DOHH2 (cell line): ENCODE measurements around the gene CCDC88C.

Experiments
- H3F3A ChIP-seq: fragments of 200-600 bp; sonication (generic), shearing (Covaris generic); 2 replicates; pipeline ENCODE4 v1.6.0; 2016; ENCODE audit warnings: antibody characterized with exemption, mild to moderate bottlenecking; ENCODE audit not compliant: control insufficient read depth, insufficient read depth
- H3K27ac ChIP-seq: fragments of 200-600 bp; sonication (generic); 2 replicates; pipeline ENCODE4 v1.5.1; 2014; ENCODE audit warnings: low read depth, mild to moderate bottlenecking, low read length, moderate library complexity
- H3K27me3 ChIP-seq: fragments of 200-600 bp; sonication (generic); 2 replicates; pipeline ENCODE4 v1.6.1; 2014; ENCODE audit warnings: mild to moderate bottlenecking, low read length, mixed read lengths; ENCODE audit not compliant: control insufficient read depth
- H3K36me3 ChIP-seq: fragments of 200-600 bp; sonication (generic); 2 replicates; pipeline ENCODE4 v1.6.1; 2014; ENCODE audit warnings: mild to moderate bottlenecking, low read length, moderate library complexity, mixed read lengths; ENCODE audit not compliant: control insufficient read depth
- H3K4me1 ChIP-seq: fragments of 200-600 bp; sonication (generic); 2 replicates; pipeline ENCODE4 v1.6.1; 2014; ENCODE audit warnings: mild to moderate bottlenecking, low read length, mixed read lengths; ENCODE audit not compliant: control insufficient read depth
- H3K4me2 ChIP-seq: fragments of 200-600 bp; sonication (generic); 2 replicates; pipeline ENCODE4 v1.6.0; 2014; ENCODE audit warnings: mild to moderate bottlenecking, low read length, moderate library complexity
- H3K4me3 ChIP-seq: fragments of 200-600 bp; sonication (generic); 2 replicates; pipeline ENCODE4 v1.5.1; 2014; ENCODE audit warnings: mild to moderate bottlenecking, low read length, mixed read lengths
- H3K79me2 ChIP-seq: fragments of 200-600 bp; sonication (generic); 2 replicates; pipeline ENCODE4 v1.6.1; 2014; ENCODE audit warnings: mild to moderate bottlenecking, low read length, mixed read lengths; ENCODE audit not compliant: control insufficient read depth
- H3K9me2 ChIP-seq: fragments of 200-600 bp; sonication (generic); replicated peaks from 2 replicates; pipeline ENCODE4 v1.6.1; 2014; ENCODE audit warnings: mild to moderate bottlenecking, low read length, mixed read lengths; ENCODE audit not compliant: control insufficient read depth
- H3K9me3 ChIP-seq: fragments of 200-600 bp; sonication (generic); 2 replicates; pipeline ENCODE4 v1.6.1; 2014; ENCODE audit warnings: antibody characterized with exemption, low read length, mixed read lengths; ENCODE audit not compliant: control insufficient read depth, insufficient read depth
- H4K20me1 ChIP-seq: fragments of 200-600 bp; sonication (generic); 2 replicates; pipeline ENCODE4 v1.6.0; 2014; ENCODE audit warnings: low read depth, mild to moderate bottlenecking, antibody characterized with exemption, low read length, moderate library complexity; ENCODE audit not compliant: control insufficient read depth, insufficient read depth
- CTCF ChIP-seq: fragments of 200-600 bp; sonication (generic); IDR thresholded peaks from one replicate; pipeline ENCODE4 v1.5.1; 2014; ENCODE audit warnings: antibody characterized with exemption, mild to moderate bottlenecking, low read depth, low read length; ENCODE audit not compliant: poor library complexity, severe bottlenecking
- EZH2phosphoT487 ChIP-seq: fragments of 200-600 bp; sonication (generic); IDR thresholded peaks from 2 replicates; pipeline ENCODE4 v1.6.1; 2017; ENCODE audit warnings: borderline replicate concordance, mild to moderate bottlenecking, antibody characterized with exemption, low read length, moderate library complexity, mixed read lengths

Gene CCDC88C

GRCh38 chr14:91333650-91334039 is 84.0 kb downstream of the CCDC88C start:
- H3K79me2 ChIP-seq: peaks cover 24% of the 10 kb centered on the region
- H3K4me2 ChIP-seq: no peak overlapping the region
- H3K4me3 ChIP-seq: no peak overlapping the region
- peaks cover 23% of the 10 kb centered on the region for H3K4me1 ChIP-seq
- no peaks in the 10 kb centered on the region for H4K20me1 ChIP-seq
- no peaks in the 10 kb centered on the region for H3K9me2 ChIP-seq
- TF ChIP-seq EZH2phosphoT487 (no peak), CTCF (no peak)
- H3K9me3 ChIP-seq: no peaks in the 10 kb centered on the region
- H3K27ac ChIP-seq: no peak overlapping the region
- no peaks in the 10 kb centered on the region for H3K27me3 ChIP-seq
- peaks cover 94% of the 10 kb centered on the region for H3K36me3 ChIP-seq
- H3F3A ChIP-seq: no peaks in the 10 kb centered on the region

GRCh38 chr14:91332986-91333649 is 84.5 kb downstream of the CCDC88C start:
- Histone ChIP-seq H3K36me3 (peaks cover 94% of the 10 kb centered on the region), H3K4me3 (no peak overlapping the region), H3K27me3 (no peaks in the 10 kb centered on the region), H3K4me2 (no peak overlapping the region), H4K20me1 (no peaks in the 10 kb centered on the region), H3K9me2 (no peaks in the 10 kb centered on the region), H3K79me2 (peaks cover 25% of the 10 kb centered on the region), H3K9me3 (no peaks in the 10 kb centered on the region), H3K4me1 (peaks cover 23% of the 10 kb centered on the region), H3F3A (no peaks in the 10 kb centered on the region), H3K27ac (no peak overlapping the region)
- no peak for TF ChIP-seq EZH2phosphoT487
- TF ChIP-seq CTCF: no peak

GRCh38 chr14:91332171-91332985 is 85.2 kb downstream of the CCDC88C start:
- Histone ChIP-seq H3K4me3 (no peak overlapping the region), H3K79me2 (peaks cover 27% of the 10 kb centered on the region), H3K4me2 (no peak overlapping the region), H3K27ac (no peak overlapping the region), H3K27me3 (no peaks in the 10 kb centered on the region), H3K9me2 (no peaks in the 10 kb centered on the region), H3K36me3 (peaks cover 94% of the 10 kb centered on the region), H3K9me3 (no peaks in the 10 kb centered on the region), H4K20me1 (no peaks in the 10 kb centered on the region), H3F3A (no peaks in the 10 kb centered on the region), H3K4me1 (peaks cover 23% of the 10 kb centered on the region)
- TF ChIP-seq EZH2phosphoT487: no peak
- no peak for TF ChIP-seq CTCF
